CD14-positive monocyte (primary cell): ENCODE results near the gene FHOD3. TPM values are rescaled to one million over a fixed set of nuclear protein-coding genes. Genes with fewer than 3 reads are reported as not detected.

Source experiments
- DNase-seq, 3 donors: peaks; one replicate each; pipeline ENCODE4 v3.0.0-alpha.2; 2011 to 2022
- H2AFZ ChIP-seq: 2 replicates; pipeline ENCODE4 v1.6.0; 2012; ENCODE audit warnings: mild to moderate bottlenecking, low read depth, low read length, inconsistent platforms; ENCODE audit not compliant: insufficient read depth, poor library complexity, severe bottlenecking
- H3K27ac ChIP-seq, 2 donors: 1 replicate in 1 of 2; 2 replicates in 1 of 2; pipeline ENCODE4 v1.5.1; 2012 to 2013; ENCODE audit warnings: low read length in 2 of 2, control low read depth in 1 of 2, inconsistent platforms in 1 of 2, low read depth in 1 of 2, mild to moderate bottlenecking in 1 of 2
- H3K27me3 ChIP-seq, 2 donors: one replicate each; pipeline versions ENCODE4 v1.6.0 to v1.6.1; 2011 to 2013; ENCODE audit warnings: low read length in 2 of 2; ENCODE audit not compliant: control insufficient read depth in 2 of 2, insufficient read depth in 2 of 2
- H3K36me3 ChIP-seq, 2 donors: replicated peaks in 1 of 2; 1 replicate in 1 of 2; 2 replicates in 1 of 2; pipeline versions ENCODE4 v1.5.1 to v1.6.1; 2012 to 2013; ENCODE audit warnings: low read length in 2 of 2, control low read depth in 1 of 2, inconsistent platforms in 1 of 2, mild to moderate bottlenecking in 1 of 2; ENCODE audit not compliant: insufficient read depth in 2 of 2, control insufficient read depth in 1 of 2
- H3K4me1 ChIP-seq, 2 donors: 1 replicate in 1 of 2; 2 replicates in 1 of 2; pipeline versions ENCODE4 v1.5.1 to v1.6.1; 2012 to 2013; ENCODE audit warnings: low read length in 2 of 2, control low read depth in 1 of 2, inconsistent platforms in 1 of 2, mild to moderate bottlenecking in 1 of 2, moderate library complexity in 1 of 2; ENCODE audit not compliant: insufficient read depth in 2 of 2, control insufficient read depth in 1 of 2
- H3K4me2 ChIP-seq: replicated peaks from 2 replicates; pipeline ENCODE3; 2012; ENCODE audit warnings: low read length, moderate library complexity, mild to moderate bottlenecking; ENCODE audit not compliant: poor library complexity, severe bottlenecking; ENCODE audit errors: extremely low read depth
- H3K4me3 ChIP-seq, 3 experiments: fragments of 200-600 bp in 1 of 3; sonication (generic) in 1 of 3; replicated peaks in 1 of 3; 1 replicate in 2 of 3; 2 replicates in 1 of 3; pipeline ENCODE4 v1.5.1; 2011 to 2013; ENCODE audit warnings: low read length in 3 of 3, mild to moderate bottlenecking in 3 of 3, control low read depth in 2 of 3, low read depth in 2 of 3, inconsistent platforms in 1 of 3, moderate library complexity in 1 of 3
- H3K79me2 ChIP-seq: 2 replicates; pipeline ENCODE4 v1.6.0; 2012; ENCODE audit warnings: mild to moderate bottlenecking, control low read depth, inconsistent platforms, low read length, moderate library complexity; ENCODE audit not compliant: insufficient read depth
- H3K9ac ChIP-seq: 2 replicates; pipeline ENCODE4 v1.6.0; 2017; ENCODE audit warnings: low read length, mild to moderate bottlenecking; ENCODE audit not compliant: insufficient read depth, poor library complexity, severe bottlenecking
- H3K9me3 ChIP-seq, 2 donors: replicated peaks in 1 of 2; 1 replicate in 1 of 2; 2 replicates in 1 of 2; pipeline versions ENCODE4 v1.5.1 to v1.6.1; 2012 to 2013; ENCODE audit warnings: low read length in 2 of 2, control low read depth in 1 of 2; ENCODE audit not compliant: control insufficient read depth in 1 of 2, insufficient read depth in 1 of 2
- H4K20me1 ChIP-seq: 2 replicates; pipeline ENCODE4 v1.6.0; 2012; ENCODE audit warnings: mild to moderate bottlenecking, low read length, control low read depth, moderate library complexity; ENCODE audit not compliant: insufficient read depth
- H3K27ac Mint-ChIP-seq, 7 donors: one replicate each; pipeline ENCODE4 v1.8.0; 2020; ENCODE audit warnings: mild to moderate bottlenecking in 7 of 7, mixed read lengths in 7 of 7, moderate library complexity in 6 of 7, inconsistent platforms in 2 of 7
- H3K27me3 Mint-ChIP-seq, 3 donors: one replicate each; pipeline ENCODE4 v1.8.0; 2021 to 2022; ENCODE audit warnings: low read depth in 3 of 3, mild to moderate bottlenecking in 3 of 3, mixed read lengths in 3 of 3, moderate library complexity in 3 of 3, inconsistent platforms in 1 of 3
- H3K36me3 Mint-ChIP-seq, 2 donors: one replicate each; pipeline ENCODE4 v1.8.0; 2020; ENCODE audit warnings: mixed read lengths in 2 of 2, inconsistent platforms in 1 of 2, mild to moderate bottlenecking in 1 of 2
- H3K4me1 Mint-ChIP-seq: one replicate; pipeline ENCODE4 v1.8.0; 2020; ENCODE audit warnings: mild to moderate bottlenecking, mixed read lengths
- H3K4me3 Mint-ChIP-seq, 2 donors: one replicate each; pipeline ENCODE4 v1.8.0; 2020; ENCODE audit warnings: mild to moderate bottlenecking in 2 of 2, mixed read lengths in 2 of 2, moderate library complexity in 1 of 2
- H3K9me3 Mint-ChIP-seq, 7 donors: one replicate each; pipeline ENCODE4 v1.8.0; 2020 to 2022; ENCODE audit warnings: mixed read lengths in 7 of 7, mild to moderate bottlenecking in 6 of 7, moderate library complexity in 6 of 7, inconsistent platforms in 2 of 7
- WGBS: methylation state at CpG from one replicate; pipeline ENCODE4 v1.1.5; 2013; ENCODE audit warnings: missing lambda C conversion rate; ENCODE audit not compliant: insufficient coverage; 5-methylcytosine and 5-hydroxymethylcytosine counted together
- intact Hi-C, 2 donors: fragments of 100-400 bp; cut with micrococcal nuclease; formaldehyde crosslinking; loops; one replicate each; pipeline versions ENCODE4 v1.15.0 to v1.15.1; 2023
- polyA plus RNA-seq, 3 donors: library from polyadenylated mRNA; depleted of rRNA in 1 of 3; unstranded in 2 of 3; stranded (reverse) in 1 of 3; fragments of 300-500 nt in 2 of 3; fragments of >200 nt in 1 of 3; fragmentation: Illumina TruSeq in 2 of 3; gene quantifications; 1 replicate in 2 of 3; 2 replicates in 1 of 3; pipeline ENCODE4 v1.2.3, GENCODE V29; 2012 to 2021
- TF ChIP-seq, protein P1 (sequence below): fragments of 200-600 bp; IDR thresholded peaks from one replicate; pipeline ENCODE4 v1.8.0; 2022; ENCODE audit warnings: antibody characterized with exemption, mild to moderate bottlenecking

Gene FHOD3
- polyA plus RNA-seq, 3 donors, result not detected

DNA sequence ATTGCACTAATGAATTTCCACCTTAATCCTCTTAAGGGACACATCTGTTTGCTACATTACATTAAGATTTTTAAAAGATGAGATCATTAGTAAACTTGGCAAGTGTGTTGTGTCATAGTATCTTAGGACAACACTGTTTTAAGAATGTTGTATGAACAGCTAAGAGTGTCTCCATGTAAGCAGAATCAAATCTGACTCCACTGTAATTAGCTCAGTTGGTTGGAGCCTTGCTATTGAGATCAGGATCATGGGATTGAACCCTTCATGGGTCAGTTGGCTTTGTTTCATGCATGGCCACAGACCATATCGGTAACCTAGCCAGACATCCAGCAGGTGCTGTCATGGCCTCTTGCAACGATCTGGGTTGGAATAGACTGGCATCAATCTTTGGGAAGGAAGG, 5.2 kb downstream of the FHOD3 start:
- H3K4me3 Mint-ChIP-seq, result no peak overlapping the region
- TF ChIP-seq, protein P1, sequence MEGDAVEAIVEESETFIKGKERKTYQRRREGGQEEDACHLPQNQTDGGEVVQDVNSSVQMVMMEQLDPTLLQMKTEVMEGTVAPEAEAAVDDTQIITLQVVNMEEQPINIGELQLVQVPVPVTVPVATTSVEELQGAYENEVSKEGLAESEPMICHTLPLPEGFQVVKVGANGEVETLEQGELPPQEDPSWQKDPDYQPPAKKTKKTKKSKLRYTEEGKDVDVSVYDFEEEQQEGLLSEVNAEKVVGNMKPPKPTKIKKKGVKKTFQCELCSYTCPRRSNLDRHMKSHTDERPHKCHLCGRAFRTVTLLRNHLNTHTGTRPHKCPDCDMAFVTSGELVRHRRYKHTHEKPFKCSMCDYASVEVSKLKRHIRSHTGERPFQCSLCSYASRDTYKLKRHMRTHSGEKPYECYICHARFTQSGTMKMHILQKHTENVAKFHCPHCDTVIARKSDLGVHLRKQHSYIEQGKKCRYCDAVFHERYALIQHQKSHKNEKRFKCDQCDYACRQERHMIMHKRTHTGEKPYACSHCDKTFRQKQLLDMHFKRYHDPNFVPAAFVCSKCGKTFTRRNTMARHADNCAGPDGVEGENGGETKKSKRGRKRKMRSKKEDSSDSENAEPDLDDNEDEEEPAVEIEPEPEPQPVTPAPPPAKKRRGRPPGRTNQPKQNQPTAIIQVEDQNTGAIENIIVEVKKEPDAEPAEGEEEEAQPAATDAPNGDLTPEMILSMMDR, result no peak
- 100% methylated on average over 1 of the region's 2 CpGs for WGBS

GRCh38 chr18:36303211-36303844, 5.8 kb downstream of the FHOD3 start:
- Mint-ChIP-seq H3K27me3 (peaks cover 37 to 68% (median 39%) of the 10 kb centered on the region in 3 donors), H3K27ac (no peak overlapping the region), H3K9me3 (peaks cover 0 to 4% (median 0%) of the 10 kb centered on the region in 7 donors), H3K4me3 (no peak overlapping the region), H3K4me1 (no peaks in the 10 kb centered on the region), H3K36me3 (no peaks in the 10 kb centered on the region)
- intact Hi-C loops, result no loop called here
- no peak overlapping the region for H3K4me3 ChIP-seq
- no peak overlapping the region for H2AFZ ChIP-seq
- no peaks in the 10 kb centered on the region for H4K20me1 ChIP-seq
- H3K36me3 ChIP-seq, result no peaks in the 10 kb centered on the region
- H3K27me3 ChIP-seq, result peaks cover 41 to 49% of the 10 kb centered on the region in 2 donors
- H3K9me3 ChIP-seq, result peaks cover 0 to 10% of the 10 kb centered on the region in 2 donors
- no peak overlapping the region for H3K9ac ChIP-seq
- 64% methylated on average over 4 of the region's 6 CpGs for WGBS
- no peak overlapping the region for H3K27ac ChIP-seq
- TF ChIP-seq, protein P1, result no peak
- DNase-seq, result no peak
- H3K4me1 ChIP-seq, result no peaks in the 10 kb centered on the region
- no peak overlapping the region for H3K4me2 ChIP-seq
- no peaks in the 10 kb centered on the region for H3K79me2 ChIP-seq

More for the DNA sequence above, 5.2 kb downstream of the FHOD3 start:
- H3K36me3 Mint-ChIP-seq, result no peaks in the 10 kb centered on the region
- intact Hi-C loops, result no loop called here
- H3K79me2 ChIP-seq, result no peaks in the 10 kb centered on the region
- H3K9me3 ChIP-seq, result peaks cover 0 to 10% of the 10 kb centered on the region in 2 donors
- H3K4me2 ChIP-seq, result no peak overlapping the region
- peaks cover 39 to 74% (median 43%) of the 10 kb centered on the region in 3 donors for H3K27me3 Mint-ChIP-seq
- peaks cover 46 to 55% of the 10 kb centered on the region in 2 donors for H3K27me3 ChIP-seq
- no peak overlapping the region for H3K4me3 ChIP-seq
- peaks cover 0 to 3% of the 10 kb centered on the region in 2 donors for H3K4me1 ChIP-seq
- peaks cover 0 to 4% (median 0%) of the 10 kb centered on the region in 7 donors for H3K9me3 Mint-ChIP-seq
- H3K36me3 ChIP-seq, result no peaks in the 10 kb centered on the region
- H3K27ac Mint-ChIP-seq, result no peak overlapping the region
- no peaks in the 10 kb centered on the region for H4K20me1 ChIP-seq
- DNase-seq, result no peak
- no peaks in the 10 kb centered on the region for H3K4me1 Mint-ChIP-seq
- H2AFZ ChIP-seq, result no peak overlapping the region
- H3K9ac ChIP-seq, result no peak overlapping the region
- H3K27ac ChIP-seq, result no peak overlapping the region
